Fibroblast of lung (primary cell): Measurements from ENCODE around the gene RNGTT. TPM values are rescaled to one million over a fixed set of nuclear protein-coding genes. Genes with fewer than 3 reads are reported as not detected.

Source experiments
- DNase-seq, 2 donors: peaks; one replicate each; pipeline versions ENCODE4 v3.0.0 to v3.0.0-alpha.2; 2010; ENCODE audit warnings: low read depth in 2 of 2
- H2AFZ ChIP-seq: 2 replicates; pipeline ENCODE4 v1.5.1; 2012; ENCODE audit warnings: low read length, control low read depth, inconsistent platforms
- H3K27ac ChIP-seq: 2 replicates; pipeline ENCODE4 v1.5.1; 2011; ENCODE audit warnings: low read length, control low read depth; ENCODE audit not compliant: insufficient read depth
- H3K27me3 ChIP-seq: 2 replicates; pipeline ENCODE4 v1.5.1; 2011; ENCODE audit warnings: mild to moderate bottlenecking, low read length; ENCODE audit not compliant: control insufficient read depth, insufficient read depth
- H3K36me3 ChIP-seq: 2 replicates; pipeline ENCODE4 v1.5.1; 2011; ENCODE audit warnings: low read length; ENCODE audit not compliant: control insufficient read depth, insufficient read depth
- H3K4me1 ChIP-seq: 2 replicates; pipeline ENCODE4 v1.5.1; 2011; ENCODE audit warnings: low read length; ENCODE audit not compliant: control insufficient read depth, insufficient read depth; ENCODE audit errors: extremely low read depth
- H3K4me2 ChIP-seq: 2 replicates; pipeline ENCODE4 v1.5.1; 2011; ENCODE audit warnings: low read length, control low read depth; ENCODE audit not compliant: insufficient read depth; ENCODE audit errors: extremely low read depth
- H3K4me3 ChIP-seq, 4 experiments: fragments of 200-600 bp in 1 of 4; sonication (generic) in 1 of 4; replicated peaks in 1 of 4; 2 replicates each; pipeline ENCODE4 v1.5.1; 2011 to 2016; ENCODE audit warnings: low read length in 4 of 4, low read depth in 3 of 4, mild to moderate bottlenecking in 3 of 4, control low read depth in 2 of 4, inconsistent platforms in 1 of 4, mixed read lengths in 1 of 4; ENCODE audit not compliant: insufficient read depth in 1 of 4; ENCODE audit errors: control extremely low read depth in 1 of 4
- H3K79me2 ChIP-seq: 2 replicates; pipeline ENCODE4 v1.5.1; 2012; ENCODE audit warnings: mild to moderate bottlenecking, low read length, inconsistent platforms; ENCODE audit not compliant: control insufficient read depth, insufficient read depth
- H3K9ac ChIP-seq: 2 replicates; pipeline ENCODE4 v1.5.1; 2011; ENCODE audit warnings: mild to moderate bottlenecking, low read length, control low read depth; ENCODE audit not compliant: insufficient read depth
- H3K9me3 ChIP-seq: 2 replicates; pipeline ENCODE4 v1.5.1; 2012; ENCODE audit warnings: low read depth, low read length; ENCODE audit not compliant: control insufficient read depth, insufficient read depth
- H4K20me1 ChIP-seq: 2 replicates; pipeline ENCODE4 v1.5.1; 2011; ENCODE audit warnings: low read length; ENCODE audit not compliant: control insufficient read depth, insufficient read depth; ENCODE audit errors: extremely low read depth
- CTCF ChIP-seq, 2 donors: IDR thresholded peaks in 1 of 2; conservative IDR thresholded peaks in 1 of 2; 1 replicate in 1 of 2; 2 replicates in 1 of 2; pipeline ENCODE4 v1.5.1; 2011 to 2012; ENCODE audit warnings: low read length in 2 of 2, control low read depth in 1 of 2, inconsistent platforms in 1 of 2, low read depth in 1 of 2, mild to moderate bottlenecking in 1 of 2
- EZH2 ChIP-seq: IDR thresholded peaks from 2 replicates; pipeline ENCODE4 v1.5.1; 2012; ENCODE audit warnings: low read length, control low read depth, mild to moderate bottlenecking; ENCODE audit errors: missing control alignments
- polyA plus RNA-seq, 2 donors: library from polyadenylated mRNA; depleted of rRNA in 1 of 2; stranded (reverse) in 1 of 2; unstranded in 1 of 2; fragments of >200 nt; gene quantifications; 2 replicates each; pipeline ENCODE4 v1.2.1, GENCODE V29; 2011 to 2012; ENCODE audit warnings: missing spikeins in 1 of 2
- total RNA-seq: library from RNA; depleted of rRNA; stranded (reverse); fragments of >200 nt; gene quantifications from 2 replicates; pipeline ENCODE4 v1.2.1, GENCODE V29; 2014

The RNGTT gene
- total and polyA plus RNA-seq, 2 donors (not counting 1 experiment from before 2014, with no cell fraction given) = 10.7 to 12.7 TPM

- Histone ChIP-seq H3K27me3 (no peaks in the 10 kb centered on the region), H3K79me2 (no peaks in the 10 kb centered on the region), H3K9me3 (no peaks in the 10 kb centered on the region), H2AFZ (no peak overlapping the region), H4K20me1 (no peaks in the 10 kb centered on the region), H3K27ac (no peak overlapping the region), H3K4me1 (no peaks in the 10 kb centered on the region), H3K9ac (no peak overlapping the region), H3K4me2 (no peak overlapping the region), H3K36me3 (no peaks in the 10 kb centered on the region), H3K4me3 (no peak overlapping the region)
- TF ChIP-seq EZH2 = no peak
- TF ChIP-seq CTCF (conservative IDR thresholded peaks at IDR 0.05 in 1 of 2, IDR thresholded peaks at IDR 0.05 in 1 of 2; ENCODE audit: low read depth in 1 of 2, low read length in 2 of 2) = no peak
- no peak for DNase-seq
Observed at GRCh38 chr6:88614316-88614877, 349.0 kb downstream of the RNGTT start.

DNA sequence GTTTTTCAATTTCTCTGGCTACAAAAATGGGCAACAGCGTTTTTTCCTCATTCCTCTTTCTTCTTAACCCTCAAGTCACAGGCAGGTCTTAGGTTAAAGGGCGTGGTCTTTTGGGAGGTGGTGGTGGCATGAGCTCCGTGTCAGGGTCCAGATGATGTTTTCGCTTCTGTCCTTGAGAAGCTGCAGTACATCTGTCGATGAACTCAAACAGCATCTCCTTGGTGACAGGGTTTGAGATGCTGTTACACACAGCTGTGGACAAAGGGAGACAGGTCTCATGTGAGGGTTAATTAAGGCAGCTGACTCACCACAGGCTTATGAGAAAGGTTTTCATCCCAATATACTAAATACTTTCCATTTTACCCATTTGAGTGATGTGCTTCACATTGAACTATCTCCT, 350.8 kb downstream of the RNGTT start:
- no peak for DNase-seq

DNA sequence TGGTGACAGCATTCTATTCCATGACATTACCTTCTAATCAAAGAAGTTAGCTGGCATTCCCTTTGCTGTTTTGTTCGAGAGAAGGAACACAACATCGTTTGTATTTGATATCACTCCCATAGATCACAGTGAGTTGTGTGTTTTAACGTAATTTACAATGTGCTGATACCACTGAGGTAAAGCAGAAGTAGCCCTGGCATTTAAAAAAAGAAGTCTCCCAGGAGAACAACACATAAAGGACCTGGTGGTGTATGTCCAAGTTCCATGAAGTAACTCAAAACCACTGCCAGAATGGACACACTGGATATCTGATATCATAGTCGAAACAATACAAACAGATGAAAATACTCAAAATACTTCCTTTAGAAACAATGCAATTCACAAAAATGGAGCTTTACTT, 351.7 kb downstream of the RNGTT start:
- H3K27ac ChIP-seq = no peak overlapping the region
- no peak for TF ChIP-seq EZH2
- TF ChIP-seq CTCF (conservative IDR thresholded peaks at IDR 0.05 in 1 of 2, IDR thresholded peaks at IDR 0.05 in 1 of 2; ENCODE audit: low read depth in 1 of 2, low read length in 2 of 2) = no peak
- DNase-seq = no peak
- no peak overlapping the region for H2AFZ ChIP-seq
- H3K4me2 ChIP-seq = no peak overlapping the region
- H4K20me1 ChIP-seq = no peaks in the 10 kb centered on the region
- no peaks in the 10 kb centered on the region for H3K79me2 ChIP-seq
- H3K36me3 ChIP-seq = no peaks in the 10 kb centered on the region
- no peak overlapping the region for H3K4me3 ChIP-seq
- no peaks in the 10 kb centered on the region for H3K4me1 ChIP-seq
- H3K9ac ChIP-seq = no peak overlapping the region
- H3K27me3 ChIP-seq = no peaks in the 10 kb centered on the region
- no peaks in the 10 kb centered on the region for H3K9me3 ChIP-seq

More for the DNA sequence above, 350.8 kb downstream of the RNGTT start:
- Histone ChIP-seq H3K9me3 (no peaks in the 10 kb centered on the region), H4K20me1 (no peaks in the 10 kb centered on the region), H3K79me2 (no peaks in the 10 kb centered on the region), H3K4me2 (no peak overlapping the region), H3K9ac (no peak overlapping the region), H3K36me3 (no peaks in the 10 kb centered on the region), H2AFZ (no peak overlapping the region), H3K27ac (no peak overlapping the region), H3K4me3 (no peak overlapping the region), H3K27me3 (no peaks in the 10 kb centered on the region), H3K4me1 (no peaks in the 10 kb centered on the region)
- TF ChIP-seq EZH2 (no peak), CTCF (conservative IDR thresholded peaks at IDR 0.05 in 1 of 2, IDR thresholded peaks at IDR 0.05 in 1 of 2; ENCODE audit: low read depth in 1 of 2, low read length in 2 of 2) (no peak)
